Natural killer cell (primary cell): Measurements from ENCODE around the gene PI4KB. TPM values are rescaled to one million over a fixed set of nuclear protein-coding genes. Genes with fewer than 3 reads are reported as not detected.

Experiments used
- ATAC-seq, 3 donors: fragments of 150-1000 bp in 2 of 3; fragments of 200-7000 bp in 1 of 3; cut with Tn5 transposase; 1 replicate in 1 of 3; 2 replicates in 2 of 3; pipeline ENCODE4 v1.10.0; 2021; ENCODE audit warnings: mild to moderate bottlenecking in 2 of 3, moderate library complexity in 2 of 3
- DNase-seq, 2 donors: peaks; one replicate each; pipeline versions ENCODE4 v3.0.0 to v3.0.0-alpha.2; 2013 to 2021; ENCODE audit warnings: mixed read lengths in 1 of 2
- H3K27ac ChIP-seq: one replicate; pipeline ENCODE4 v1.5.1; 2013; ENCODE audit warnings: mild to moderate bottlenecking, low read length
- H3K27me3 ChIP-seq: one replicate; pipeline ENCODE4 v1.6.1; 2013; ENCODE audit warnings: low read length; ENCODE audit not compliant: control insufficient read depth, insufficient read depth
- H3K36me3 ChIP-seq: one replicate; pipeline ENCODE4 v1.6.1; 2013; ENCODE audit warnings: low read length; ENCODE audit not compliant: control insufficient read depth, insufficient read depth
- H3K4me1 ChIP-seq: one replicate; pipeline ENCODE4 v1.6.1; 2013; ENCODE audit warnings: low read length; ENCODE audit not compliant: control insufficient read depth, insufficient read depth
- H3K4me3 ChIP-seq: one replicate; pipeline ENCODE4 v1.5.1; 2013; ENCODE audit warnings: low read length
- H3K9me3 ChIP-seq: one replicate; pipeline ENCODE4 v1.6.1; 2013; ENCODE audit warnings: low read length; ENCODE audit not compliant: control insufficient read depth, insufficient read depth
- H3K27ac Mint-ChIP-seq, 2 donors: one replicate each; pipeline ENCODE4 v1.8.0; 2022; ENCODE audit warnings: mild to moderate bottlenecking in 2 of 2, mixed read lengths in 2 of 2, moderate library complexity in 1 of 2
- H3K27me3 Mint-ChIP-seq, 2 donors: one replicate each; pipeline ENCODE4 v1.8.0; 2022; ENCODE audit warnings: low read depth in 2 of 2, mixed read lengths in 2 of 2
- H3K36me3 Mint-ChIP-seq: one replicate; pipeline ENCODE4 v1.8.0; 2022; ENCODE audit warnings: mixed read lengths
- H3K4me1 Mint-ChIP-seq, 2 donors: one replicate each; pipeline ENCODE4 v1.8.0; 2022; ENCODE audit warnings: mixed read lengths in 2 of 2
- H3K4me3 Mint-ChIP-seq: one replicate; pipeline ENCODE4 v1.8.0; 2022; ENCODE audit warnings: mild to moderate bottlenecking, moderate library complexity, mixed read lengths
- H3K9me3 Mint-ChIP-seq, 2 donors: one replicate each; pipeline ENCODE4 v1.8.0; 2022; ENCODE audit warnings: mixed read lengths in 2 of 2
- CTCF ChIP-seq: fragments of 200-600 bp; IDR thresholded peaks from one replicate; pipeline ENCODE4 v1.8.0; 2022; ENCODE audit warnings: antibody characterized with exemption
- WGBS: methylation state at CpG from one replicate; pipeline ENCODE4 v1.1.7; 2013; ENCODE audit warnings: missing lambda C conversion rate; ENCODE audit not compliant: insufficient coverage; 5-methylcytosine and 5-hydroxymethylcytosine counted together
- intact Hi-C: fragments of 100-400 bp; cut with micrococcal nuclease; formaldehyde crosslinking; loops from one replicate; pipeline ENCODE4 v1.14.2; 2022
- total RNA-seq, 4 donors: library from RNA; stranded (reverse); fragments of 120-200 nt in 1 of 4; gene quantifications; one replicate each; pipeline versions ENCODE4 v1.2.3 to v1.2.4, GENCODE V29; 2013 to 2022

Gene PI4KB
- total RNA-seq, 3 donors from 2014 or later (not counting 1 experiment from before 2014, with no cell fraction given) = 68.2 to 99.3 (median 95.0) TPM

DNA sequence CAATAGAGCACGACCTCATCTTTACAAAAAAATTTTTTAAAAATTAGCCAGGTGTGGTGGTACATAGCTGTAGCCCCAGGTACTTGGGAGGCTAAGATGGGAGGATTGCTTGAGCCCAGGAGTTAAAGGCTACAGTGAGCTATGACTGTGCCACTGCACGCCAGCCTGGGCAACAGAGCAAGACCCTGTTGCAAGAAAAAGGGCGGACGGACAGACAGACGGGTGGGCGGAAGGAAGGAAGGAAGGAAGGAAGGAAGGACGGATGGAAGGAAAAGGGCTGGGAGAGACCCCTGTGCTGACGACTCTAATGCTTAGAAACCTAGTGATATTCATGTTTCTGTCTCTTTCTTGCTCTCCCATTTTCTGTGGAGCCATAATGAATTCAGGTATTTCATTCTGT is 14.4 kb downstream of the PI4KB start:
- Histone ChIP-seq H3K4me1 (no peaks in the 10 kb centered on the region), H3K9me3 (no peaks in the 10 kb centered on the region), H3K27ac (no peak overlapping the region), H3K4me3 (no peak overlapping the region), H3K36me3 (peaks cover 80% of the 10 kb centered on the region), H3K27me3 (no peaks in the 10 kb centered on the region)
- WGBS = 93% methylated on average over 8 of the region's 8 CpGs
- DNase-seq (no peak), ATAC-seq (no peak)
- no peak overlapping the region for H3K4me3 Mint-ChIP-seq
- H3K27ac Mint-ChIP-seq = peak overlapping the region in 1 of 2 donors; percentile 27
- no peak for TF ChIP-seq CTCF
- no peaks in the 10 kb centered on the region for H3K36me3 Mint-ChIP-seq
- intact Hi-C loops = no loop called here
- no peaks in the 10 kb centered on the region for H3K9me3 Mint-ChIP-seq
- peaks cover 31 to 45% of the 10 kb centered on the region in 2 donors for H3K4me1 Mint-ChIP-seq
- H3K27me3 Mint-ChIP-seq = no peaks in the 10 kb centered on the region

- peaks cover 31 to 41% of the 10 kb centered on the region in 2 donors for H3K4me1 Mint-ChIP-seq
- Histone ChIP-seq H3K9me3 (no peaks in the 10 kb centered on the region), H3K27ac (no peak overlapping the region), H3K27me3 (no peaks in the 10 kb centered on the region), H3K4me3 (no peak overlapping the region), H3K4me1 (no peaks in the 10 kb centered on the region), H3K36me3 (peaks cover 82% of the 10 kb centered on the region)
- intact Hi-C loops = no loop called here
- H3K36me3 Mint-ChIP-seq = no peaks in the 10 kb centered on the region
- 100% methylated on average over 3 of the region's 4 CpGs for WGBS
- DNase-seq = no peak
- TF ChIP-seq CTCF = no peak
- no peaks in the 10 kb centered on the region for H3K9me3 Mint-ChIP-seq
- ATAC-seq = no peak
- no peaks in the 10 kb centered on the region for H3K27me3 Mint-ChIP-seq
- H3K27ac Mint-ChIP-seq = peak overlapping the region in 1 of 2 donors; percentile 58
- no peak overlapping the region for H3K4me3 Mint-ChIP-seq
These were observed 14.8 kb downstream of the PI4KB start for GRCh38 chr1:151312411-151312810.

GRCh38 chr1:151311589-151312331 is 15.5 kb downstream of the PI4KB start:
- H3K9me3 ChIP-seq = no peaks in the 10 kb centered on the region
- H3K36me3 ChIP-seq = peaks cover 85% of the 10 kb centered on the region
- Mint-ChIP-seq H3K4me1 (peaks cover 31 to 41% of the 10 kb centered on the region in 2 donors), H3K36me3 (peaks cover 6% of the 10 kb centered on the region), H3K4me3 (no peak overlapping the region), H3K27ac (peak overlapping the region in 1 of 2 donors; percentile 58), H3K27me3 (no peaks in the 10 kb centered on the region), H3K9me3 (no peaks in the 10 kb centered on the region)
- no peak for TF ChIP-seq CTCF
- H3K27me3 ChIP-seq = no peaks in the 10 kb centered on the region
- intact Hi-C loops = no loop called here
- DNase-seq (peak in 1 of 2 donors; percentile 54), ATAC-seq (peak; percentile 58 to 80 (median 69))
- H3K4me1 ChIP-seq = no peaks in the 10 kb centered on the region
- no peak overlapping the region for H3K27ac ChIP-seq
- 74% methylated on average over 7 of the region's 7 CpGs for WGBS
- no peak overlapping the region for H3K4me3 ChIP-seq
